ENCODE results near the gene KCNN4.

- TF ChIP-seq CTCF (conservative IDR thresholded peaks at IDR 0.05; ENCODE audit: low read length) = no peak
- TF ChIP-seq EZH2phosphoT487 (IDR thresholded peaks at IDR 0.05; ENCODE audit: borderline replicate concordance, low read depth, low read length) = no peak
Measured at GRCh38 chr19:43776286-43776685, 4.5 kb downstream of the KCNN4 start.
